ENCODE data around the gene FAM222B. TPM values are rescaled to one million over a fixed set of nuclear protein-coding genes. Genes with fewer than 3 reads are reported as not detected.
"Not testable (repeated sequence)": the region's sequence is repeated elsewhere in the genome, so short reads cannot be mapped to it uniquely, and the experiment has no call there.

The FAM222B gene
- total and polyA plus RNA-seq, 8 donors = 16.5 to 25.4 (median 19.6) TPM

DNA sequence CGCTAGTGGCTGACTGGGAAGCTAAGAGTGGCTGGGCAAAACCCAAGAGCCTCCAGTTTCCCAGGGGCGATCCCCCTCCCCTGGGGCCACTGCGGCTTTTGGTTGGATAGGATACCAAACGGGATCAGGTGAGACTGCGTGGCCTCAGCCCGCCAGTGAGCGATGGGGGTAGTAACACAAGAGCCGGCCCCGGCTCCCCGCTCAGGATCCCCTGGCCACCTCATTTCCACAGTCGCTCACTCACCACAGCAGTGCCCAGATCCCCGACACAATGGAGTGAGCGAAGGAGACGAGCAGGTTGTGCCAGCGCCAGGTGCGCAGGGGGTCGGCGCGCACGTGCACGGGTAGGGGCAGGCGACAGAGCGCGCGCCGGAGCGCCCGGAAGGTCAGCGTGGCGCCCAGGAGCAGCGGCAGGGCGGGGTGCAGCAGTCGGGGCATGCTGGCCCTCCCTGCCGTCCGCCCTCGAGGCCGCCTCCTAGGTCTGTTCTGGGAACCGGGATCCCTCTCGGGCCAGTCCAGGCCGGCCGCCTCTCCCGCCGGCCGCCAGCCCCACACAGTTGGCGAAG is 116.8 kb downstream of the FAM222B start:
- TF ChIP-seq, protein P1, sequence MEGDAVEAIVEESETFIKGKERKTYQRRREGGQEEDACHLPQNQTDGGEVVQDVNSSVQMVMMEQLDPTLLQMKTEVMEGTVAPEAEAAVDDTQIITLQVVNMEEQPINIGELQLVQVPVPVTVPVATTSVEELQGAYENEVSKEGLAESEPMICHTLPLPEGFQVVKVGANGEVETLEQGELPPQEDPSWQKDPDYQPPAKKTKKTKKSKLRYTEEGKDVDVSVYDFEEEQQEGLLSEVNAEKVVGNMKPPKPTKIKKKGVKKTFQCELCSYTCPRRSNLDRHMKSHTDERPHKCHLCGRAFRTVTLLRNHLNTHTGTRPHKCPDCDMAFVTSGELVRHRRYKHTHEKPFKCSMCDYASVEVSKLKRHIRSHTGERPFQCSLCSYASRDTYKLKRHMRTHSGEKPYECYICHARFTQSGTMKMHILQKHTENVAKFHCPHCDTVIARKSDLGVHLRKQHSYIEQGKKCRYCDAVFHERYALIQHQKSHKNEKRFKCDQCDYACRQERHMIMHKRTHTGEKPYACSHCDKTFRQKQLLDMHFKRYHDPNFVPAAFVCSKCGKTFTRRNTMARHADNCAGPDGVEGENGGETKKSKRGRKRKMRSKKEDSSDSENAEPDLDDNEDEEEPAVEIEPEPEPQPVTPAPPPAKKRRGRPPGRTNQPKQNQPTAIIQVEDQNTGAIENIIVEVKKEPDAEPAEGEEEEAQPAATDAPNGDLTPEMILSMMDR (IDR thresholded peaks at IDR 0.05) = no peak
- Histone ChIP-seq H3K36me3 (peaks cover 0 to 44% of the 10 kb centered on the region in 2 donors), H3K27ac (peak overlapping the region; percentile 94 to 97), H3K4me1 (peaks cover 36 to 83% of the 10 kb centered on the region in 2 donors), H3K9me3 (no peaks in the 10 kb centered on the region), H3K27me3 (no peaks in the 10 kb centered on the region), H3K4me3 (peak overlapping the region; percentile 64 to 72)
- intact Hi-C loops (cut with DNase I) = no loop called here
- ATAC-seq (peak; percentile 0), DNase-seq (peak in 1 of 4 donors; percentile 79)

DNA sequence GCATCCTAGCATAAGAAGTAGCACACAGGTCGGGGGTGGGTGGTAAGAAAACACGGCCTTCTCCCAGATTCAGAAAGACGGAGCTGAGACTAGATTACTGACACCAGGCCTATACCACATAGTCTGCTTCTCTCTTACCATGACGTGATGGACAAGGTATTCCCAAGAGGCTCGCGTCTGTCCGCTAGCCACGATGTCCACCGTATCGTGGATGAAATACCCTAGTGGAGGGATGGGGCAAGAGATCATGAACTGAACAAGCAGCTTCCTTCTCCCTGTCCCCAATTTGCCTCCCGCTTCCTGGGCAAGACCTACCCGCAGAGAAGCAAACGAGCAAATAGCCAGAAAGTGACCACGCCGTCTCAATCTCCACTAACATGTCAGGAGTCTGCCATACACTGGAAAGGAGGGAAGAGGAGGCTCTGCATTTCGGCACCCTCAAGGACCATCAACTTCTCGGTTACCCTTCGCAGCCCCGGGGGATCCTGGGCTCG is 117.4 kb downstream of the FAM222B start:
- peak overlapping the region; percentile 94 to 97 for H3K27ac ChIP-seq
- no peaks in the 10 kb centered on the region for H3K9me3 ChIP-seq
- DNase-seq (peak in 1 of 4 donors; percentile 28), ATAC-seq (no peak)
- no peaks in the 10 kb centered on the region for H3K27me3 ChIP-seq
- intact Hi-C loops (cut with DNase I) = no loop called here
- TF ChIP-seq, protein P1 (IDR thresholded peaks at IDR 0.05) = no peak
- H3K4me1 ChIP-seq = peaks cover 37 to 88% of the 10 kb centered on the region in 2 donors
- H3K4me3 ChIP-seq = peak overlapping the region; percentile 64 to 72
- H3K36me3 ChIP-seq = peaks cover 0 to 44% of the 10 kb centered on the region in 2 donors

DNA sequence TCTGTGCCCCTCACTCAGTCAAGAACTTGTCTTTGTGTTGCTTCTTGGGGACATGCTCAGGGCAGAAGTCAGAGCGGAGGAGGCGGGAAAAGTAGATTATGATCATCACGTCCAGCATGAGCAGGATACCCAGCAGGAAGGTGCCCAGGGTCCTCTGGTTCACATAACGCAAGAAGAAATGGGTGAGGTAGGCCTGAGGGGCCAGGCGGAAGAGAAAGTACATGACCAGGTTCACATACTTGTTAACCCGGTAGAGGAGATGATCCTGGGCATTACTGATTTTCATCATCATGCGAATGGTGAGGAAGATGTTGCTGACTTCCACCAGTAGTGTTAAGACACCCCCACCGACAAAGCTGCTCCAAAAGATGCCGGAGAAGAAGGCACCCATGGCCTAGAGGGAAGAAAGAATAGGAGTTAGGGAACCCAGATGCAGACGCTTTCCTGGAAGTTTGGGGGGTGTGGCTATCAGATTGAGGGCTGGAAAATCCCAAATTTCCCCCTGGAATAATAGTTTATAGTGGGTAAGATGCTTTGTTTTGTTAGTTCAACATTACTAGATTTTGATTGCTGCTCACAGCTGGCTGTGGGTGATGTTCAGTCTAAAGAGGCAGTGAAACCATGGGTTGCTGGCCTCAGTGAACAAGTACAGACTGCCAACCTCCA is 118.0 kb downstream of the FAM222B start:
- DNase-seq (no peak), ATAC-seq (no peak)
- TF ChIP-seq, protein P1 (IDR thresholded peaks at IDR 0.05) = no peak
- peaks cover 0 to 44% of the 10 kb centered on the region in 2 donors for H3K36me3 ChIP-seq
- peaks cover 37 to 85% of the 10 kb centered on the region in 2 donors for H3K4me1 ChIP-seq
- H3K9me3 ChIP-seq = no peaks in the 10 kb centered on the region
- intact Hi-C loops (cut with DNase I) = no loop called here
- peak overlapping the region in 1 of 2 donors; percentile 97 for H3K27ac ChIP-seq
- no peaks in the 10 kb centered on the region for H3K27me3 ChIP-seq
- H3K4me3 ChIP-seq = peak overlapping the region; percentile 64 to 72

DNA sequence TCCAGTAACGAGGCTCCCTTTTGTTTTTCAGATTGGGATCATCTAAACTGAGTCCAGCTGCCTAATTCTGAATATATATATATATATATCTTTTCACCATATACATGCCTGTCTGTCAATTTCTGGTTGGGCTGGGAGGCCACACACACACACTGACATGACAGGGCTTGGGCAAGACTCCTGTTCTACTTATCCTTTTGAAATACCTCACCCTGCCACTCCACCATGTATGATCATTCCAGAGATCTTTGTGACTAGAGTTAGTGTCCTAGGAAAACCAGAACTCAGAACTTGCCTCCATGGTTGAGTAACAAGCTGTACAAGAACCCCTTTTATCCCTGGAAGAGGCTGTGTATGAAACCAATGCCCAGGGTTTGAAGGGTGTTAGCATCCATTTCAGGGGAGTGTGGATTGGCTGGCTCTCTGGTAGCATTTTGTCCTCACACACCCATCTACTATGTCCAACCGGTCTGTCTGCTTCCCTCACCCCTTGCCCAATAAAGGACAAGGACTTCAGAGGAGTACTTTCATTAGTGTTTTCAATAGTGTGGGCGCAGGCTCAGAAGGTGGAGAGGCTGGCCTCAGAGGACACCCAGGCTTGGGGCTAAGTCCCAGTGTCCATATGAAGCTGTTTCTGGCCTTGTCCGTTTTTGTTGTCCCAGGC is 118.6 kb downstream of the FAM222B start:
- H3K4me1 ChIP-seq = peaks cover 40 to 82% of the 10 kb centered on the region in 2 donors
- ATAC-seq; H3K27ac ChIP-seq; H3K9me3 ChIP-seq; DNase-seq; intact Hi-C loops (cut with DNase I); H3K27me3 ChIP-seq: not testable (repeated sequence)
- H3K36me3 ChIP-seq = peaks cover 0 to 44% of the 10 kb centered on the region in 2 donors
- H3K4me3 ChIP-seq = peak overlapping the region in 1 of 2 donors; percentile 64

DNA sequence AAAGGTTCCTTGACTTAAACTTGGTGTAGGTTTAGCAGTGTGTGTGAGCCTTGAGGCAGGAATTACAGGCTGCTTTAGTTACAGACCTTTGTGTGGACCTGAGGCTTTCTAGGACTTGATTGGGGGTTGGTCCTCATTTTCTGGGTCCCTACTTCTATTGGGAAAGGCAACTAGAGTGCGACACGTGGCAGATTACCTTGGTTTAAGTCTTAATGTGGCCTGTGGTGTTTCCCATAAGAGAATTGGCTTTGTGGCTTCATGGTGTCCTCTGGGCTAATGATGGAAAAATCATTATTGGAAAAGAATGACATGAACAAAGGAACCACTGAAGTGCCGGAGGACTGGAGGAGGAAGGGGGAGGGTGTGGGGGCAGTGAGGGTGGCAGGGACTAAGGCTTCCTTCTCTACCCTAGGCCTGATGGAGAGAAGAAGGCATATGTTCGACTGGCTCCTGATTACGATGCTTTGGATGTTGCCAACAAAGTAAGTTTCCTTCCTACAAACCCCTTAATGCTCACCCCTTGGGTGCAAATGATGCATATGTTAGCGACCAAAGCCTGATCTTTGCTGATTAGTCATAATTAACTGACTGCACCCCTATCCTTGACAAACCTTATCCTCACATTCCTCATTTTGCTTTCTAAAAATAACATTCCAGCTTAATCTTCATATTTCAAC is 119.3 kb downstream of the FAM222B start:
- no peak overlapping the region for H3K27ac ChIP-seq
- TF ChIP-seq, protein P1 (IDR thresholded peaks at IDR 0.05) = no peak
- no peaks in the 10 kb centered on the region for H3K27me3 ChIP-seq
- H3K36me3 ChIP-seq = peaks cover 0 to 44% of the 10 kb centered on the region in 2 donors
- DNase-seq (no peak), ATAC-seq (no peak)
- peak overlapping the region in 1 of 2 donors; percentile 96 for H3K4me3 ChIP-seq
- no peaks in the 10 kb centered on the region for H3K9me3 ChIP-seq
- peaks cover 47 to 88% of the 10 kb centered on the region in 2 donors for H3K4me1 ChIP-seq
- intact Hi-C loops (cut with DNase I) = no loop called here
